Midbrain (tissue), 1 donor: ENCODE results near the gene CHD2.
"Not testable (repeated sequence)": the region's sequence is repeated elsewhere in the genome, so short reads cannot be mapped to it uniquely, and the experiment has no call there.

Source experiments
- DNase-seq: peaks from one replicate; lab custom pipeline; 2025; lab: John Stamatoyannopoulos, UW

The CHD2 gene

DNA sequence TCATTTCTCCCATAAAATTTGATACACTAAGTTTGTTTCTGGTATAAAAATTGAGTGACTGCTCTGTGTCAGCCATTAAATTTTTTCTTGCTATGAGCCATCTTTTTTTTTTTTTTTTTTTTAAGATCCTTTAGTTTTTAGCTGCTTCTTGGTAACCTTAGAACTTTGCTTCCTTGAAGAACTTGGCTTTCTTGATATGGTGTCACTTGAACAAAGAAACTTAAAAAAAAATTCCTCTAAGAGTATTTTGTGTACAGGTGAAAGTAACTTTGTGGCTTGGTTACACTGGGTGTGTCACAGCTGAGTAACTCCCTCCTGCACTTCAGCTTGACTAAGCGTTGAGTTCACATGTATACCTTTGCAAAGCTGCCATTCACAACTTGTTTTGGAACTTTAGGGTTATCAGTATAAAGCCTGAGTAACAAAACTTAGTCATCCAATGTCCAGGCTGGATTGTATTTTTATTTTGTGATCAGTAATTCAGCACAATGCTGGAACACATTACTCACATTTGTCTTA is 6.5 kb downstream of the CHD2 start:
- no peak for DNase-seq

- no peak for DNase-seq
These were observed 7.1 kb downstream of the CHD2 start for GRCh38 chr15:92907229-92907628.

DNA sequence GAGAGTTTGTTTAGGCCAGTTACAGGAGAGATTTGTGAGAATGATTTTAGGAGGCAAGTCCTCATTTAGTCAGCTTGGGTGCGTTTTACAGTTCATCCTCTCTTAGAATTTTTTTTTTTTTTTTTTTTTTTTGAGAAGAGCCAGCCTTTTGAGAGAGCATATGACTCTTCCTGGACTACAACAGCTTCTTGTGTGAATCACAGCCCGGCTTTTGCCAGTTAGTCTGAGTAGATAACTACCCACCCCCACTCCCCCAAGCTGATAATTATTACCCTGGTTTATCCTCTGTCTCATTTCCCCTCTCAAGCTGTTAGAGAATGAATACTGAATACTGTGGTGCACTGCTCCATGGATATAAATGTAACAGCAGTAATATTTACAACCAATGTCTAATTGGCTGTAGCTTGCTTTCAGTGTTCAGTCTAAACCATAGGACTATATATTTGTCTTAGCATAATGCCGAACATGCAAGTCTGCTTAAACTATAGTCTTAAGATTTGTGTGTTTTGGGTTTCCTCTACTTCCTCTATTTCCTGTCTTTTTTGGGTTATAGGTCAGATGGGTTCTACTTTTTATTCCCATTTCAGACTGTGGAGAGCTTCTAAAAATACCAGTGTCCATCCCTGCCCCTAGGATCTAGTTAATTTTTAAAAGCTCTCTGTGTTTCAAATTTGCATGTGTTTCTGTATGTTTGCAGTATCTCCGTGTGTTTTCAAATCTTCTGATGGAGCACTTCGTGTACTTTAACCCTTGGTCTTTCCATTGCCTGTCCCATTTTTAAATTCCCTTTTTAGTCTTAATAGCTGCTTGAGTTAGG is 8.0 kb downstream of the CHD2 start:
- peak; percentile 40 for DNase-seq

GRCh38 chr15:92908713-92909057 is 8.6 kb downstream of the CHD2 start:
- DNase-seq = no peak

- DNase-seq = no peak
These were observed 9.1 kb downstream of the CHD2 start for GRCh38 chr15:92909136-92909781.

GRCh38 chr15:92910451-92910850 is 10.3 kb downstream of the CHD2 start:
- DNase-seq = no peak

DNA sequence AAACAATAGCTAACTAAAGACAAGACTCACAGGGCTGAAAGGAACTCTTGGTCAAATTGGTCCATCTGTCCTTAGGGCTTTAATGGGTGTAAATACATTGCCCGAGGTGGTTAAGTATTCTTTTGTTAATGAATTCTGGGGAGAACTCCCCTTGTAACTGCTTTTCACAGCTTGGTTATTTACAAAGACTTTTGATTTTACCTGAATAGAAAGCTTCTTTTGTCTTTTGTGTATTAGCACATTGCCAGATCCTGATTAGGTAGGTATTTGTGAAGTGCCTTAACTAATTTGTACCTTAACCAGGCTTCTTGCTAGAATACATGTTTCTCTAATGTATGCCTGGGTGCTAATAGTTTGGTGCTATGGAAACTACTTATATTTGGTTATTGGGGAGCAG is 14.0 kb downstream of the CHD2 start:
- DNase-seq = no peak

GRCh38 chr15:92914768-92915221 is 14.7 kb downstream of the CHD2 start:
- DNase-seq = no peak

DNA sequence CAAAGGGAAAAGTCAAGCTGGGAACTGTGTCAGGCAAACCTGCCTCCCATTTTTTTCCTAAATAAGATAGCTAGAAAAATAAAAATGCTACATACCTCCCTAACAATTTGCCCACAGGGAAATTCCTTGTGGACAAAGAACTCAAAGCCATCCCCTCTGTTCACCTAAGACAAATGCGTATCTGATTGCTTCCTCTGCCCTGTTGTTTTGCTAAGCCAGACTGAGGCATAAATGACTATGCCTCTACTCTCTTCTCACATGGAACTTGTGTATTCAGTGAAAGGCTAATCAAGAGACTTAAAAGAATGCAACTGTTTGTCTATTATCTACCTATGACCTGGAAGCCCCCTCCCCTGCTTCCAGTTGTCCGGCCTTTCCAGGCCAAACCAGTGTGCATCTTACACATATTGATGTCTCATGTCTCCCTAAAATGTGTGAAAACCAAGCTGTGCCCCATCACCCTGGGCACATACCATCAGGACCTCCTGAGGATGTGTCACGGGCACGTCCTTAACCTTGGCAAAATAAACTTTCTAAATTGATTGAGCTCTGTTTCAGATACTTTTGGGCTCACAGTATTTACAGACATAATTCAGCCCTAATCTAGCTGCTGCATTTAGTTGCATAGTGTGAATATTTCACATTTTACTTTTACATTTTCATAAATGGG is 15.8 kb downstream of the CHD2 start:
- DNase-seq = no peak

GRCh38 chr15:92917598-92918407 is 17.7 kb downstream of the CHD2 start:
- DNase-seq = peak; percentile 94

- not testable (repeated sequence) for DNase-seq
These were observed 18.8 kb downstream of the CHD2 start for GRCh38 chr15:92918881-92919280.

GRCh38 chr15:92920595-92921161 is 20.6 kb downstream of the CHD2 start:
- no peak for DNase-seq

GRCh38 chr15:92921215-92922131 is 21.3 kb downstream of the CHD2 start:
- DNase-seq = no peak

DNA sequence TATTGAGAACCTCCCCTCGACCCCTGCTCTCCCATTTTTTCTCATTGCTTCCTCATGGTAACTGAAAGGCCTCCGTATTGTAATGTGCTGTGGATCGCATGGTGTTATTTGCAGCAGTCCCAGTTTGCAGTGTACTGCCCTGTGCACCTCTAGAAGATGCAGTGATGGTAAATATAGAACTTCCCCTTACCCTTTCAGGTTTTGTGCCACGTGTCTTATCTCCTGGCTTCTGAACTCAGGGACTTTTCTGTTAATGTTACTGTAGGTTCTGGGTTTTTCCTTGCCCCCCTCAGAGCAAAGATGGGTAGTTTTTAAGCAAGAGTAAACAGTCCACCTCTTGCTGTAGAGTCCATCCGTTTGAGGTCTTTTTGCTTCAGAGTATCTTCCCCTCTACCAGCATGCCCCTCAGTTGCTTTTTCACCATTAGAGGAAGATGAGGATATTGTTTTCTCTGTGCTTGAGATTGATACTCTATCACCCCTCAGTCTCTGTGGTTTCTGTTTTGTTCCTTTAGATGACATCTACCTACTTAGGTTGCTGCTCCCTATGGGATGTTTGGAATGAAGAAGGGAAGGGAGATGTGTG is 22.4 kb downstream of the CHD2 start:
- no peak for DNase-seq

- no peak for DNase-seq
These were observed 24.1 kb downstream of the CHD2 start for GRCh38 chr15:92924216-92924615.

GRCh38 chr15:92925454-92925853 is 25.3 kb downstream of the CHD2 start:
- DNase-seq = no peak

DNA sequence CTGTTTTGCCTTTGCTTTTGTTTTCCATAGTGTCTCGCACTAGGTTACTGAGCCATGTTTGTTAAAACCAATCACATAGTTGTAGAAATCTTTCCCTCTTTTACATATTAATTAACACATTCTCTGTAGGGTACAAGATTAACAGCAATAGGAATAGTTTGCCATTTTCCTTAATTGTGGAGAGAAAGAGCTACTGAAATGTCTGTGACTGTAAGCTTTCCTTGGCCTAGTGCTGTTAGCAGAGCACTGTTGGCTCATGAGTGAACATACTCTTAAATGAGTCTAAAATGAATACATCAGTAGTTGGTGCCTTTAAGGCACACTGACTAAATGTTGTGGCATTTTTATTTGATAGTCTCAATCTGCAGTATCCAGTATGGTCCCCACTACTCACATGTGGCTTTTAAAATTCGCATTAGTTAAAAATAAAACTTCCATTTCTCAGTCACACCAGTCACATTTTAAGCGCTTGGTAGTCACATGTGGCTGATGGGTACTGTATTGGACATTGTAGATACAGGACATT is 28.2 kb downstream of the CHD2 start:
- DNase-seq = no peak

- no peak for DNase-seq
These were observed 28.9 kb downstream of the CHD2 start for GRCh38 chr15:92929002-92929401.

DNA sequence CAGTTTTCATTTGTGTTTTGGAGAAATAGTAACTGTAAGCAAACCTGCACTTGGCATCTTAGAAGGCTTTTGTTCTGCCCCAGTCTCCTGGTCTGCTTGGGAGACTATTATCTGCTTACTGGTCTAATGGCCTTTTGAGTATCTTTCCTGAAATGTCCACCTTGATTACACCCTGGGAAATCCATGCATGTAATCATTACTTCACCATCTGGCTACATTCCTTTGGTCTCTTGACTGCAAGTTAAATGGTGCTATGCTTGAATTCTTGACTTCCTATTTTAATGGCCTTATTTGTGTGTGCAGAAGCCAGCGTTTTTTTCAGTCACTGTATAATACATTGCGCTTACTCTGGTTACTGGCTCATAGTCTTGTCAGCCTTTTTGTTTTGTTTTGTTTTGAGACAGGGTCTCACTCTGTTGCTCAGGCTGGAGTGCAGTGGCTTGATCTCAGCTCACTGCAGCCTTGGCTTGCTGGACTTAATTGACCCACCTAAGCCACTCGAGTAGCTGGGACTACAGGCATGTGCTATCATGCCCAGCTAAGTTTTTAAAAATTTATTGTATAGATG is 30.0 kb downstream of the CHD2 start:
- no peak for DNase-seq

DNA sequence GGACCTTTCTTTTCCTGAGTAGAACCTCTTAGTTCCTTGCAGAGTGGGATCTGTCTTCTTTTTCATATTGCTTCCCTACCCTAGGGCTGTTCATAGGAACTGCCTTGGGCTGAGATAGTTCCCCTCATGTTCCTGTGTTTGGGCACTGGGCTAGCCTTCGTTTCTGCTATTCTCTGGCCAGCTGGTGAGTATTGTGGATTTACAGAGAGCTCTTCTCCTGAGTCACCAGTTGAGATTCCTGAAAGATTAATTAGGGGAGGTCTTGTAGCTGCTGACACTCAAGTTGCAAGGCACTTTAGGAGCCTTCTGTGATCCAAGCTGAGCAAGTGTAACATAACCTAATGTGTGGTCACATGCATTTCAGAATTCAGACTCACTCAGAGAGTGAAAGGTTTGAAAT is 30.7 kb downstream of the CHD2 start:
- DNase-seq = no peak
